ENCODE results near the gene FSTL4. TPM values are rescaled to one million over a fixed set of nuclear protein-coding genes. Genes with fewer than 3 reads are reported as not detected.

The FSTL4 gene
- polyA plus RNA-seq, 1 donor from 2014 or later, result 0.57 TPM

DNA sequence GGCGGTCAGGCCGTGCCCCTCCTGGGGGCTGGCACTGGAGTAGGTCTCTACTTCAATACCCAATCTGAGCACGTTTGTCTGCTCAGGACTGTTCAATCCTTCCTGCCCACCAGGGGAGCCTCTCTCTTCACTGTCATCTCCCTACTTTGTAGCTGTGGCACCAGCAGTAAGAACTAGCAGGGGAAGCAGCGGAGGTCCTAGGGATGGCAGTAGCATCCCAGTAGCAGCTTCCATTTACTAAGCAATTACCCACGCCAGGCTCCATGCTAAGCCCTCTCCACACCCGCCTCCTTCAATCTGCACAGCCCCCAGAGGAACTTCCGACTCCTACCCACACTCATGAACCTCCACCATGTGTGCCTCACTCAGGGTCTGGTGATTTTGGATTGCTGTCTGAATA, 31.7 kb downstream of the FSTL4 start:
- Histone ChIP-seq H3K36me3 (ENCODE audit: insufficient read depth, low read length) (no peaks in the 10 kb centered on the region), H3F3A (ENCODE audit: insufficient read depth, low read length, poor library complexity, severe bottlenecking) (no peaks in the 10 kb centered on the region), H3K9me2 (ENCODE audit: insufficient read depth, low read length) (no peaks in the 10 kb centered on the region), H3K27me3 (ENCODE audit: insufficient read depth, low read depth, low read length) (no peaks in the 10 kb centered on the region), H3K4me2 (ENCODE audit: low read length) (no peak overlapping the region), H4K20me1 (ENCODE audit: insufficient read depth) (no peaks in the 10 kb centered on the region), H3K9me3 (ENCODE audit: low read length) (no peaks in the 10 kb centered on the region), H3K9ac (ENCODE audit: low read length) (no peak overlapping the region), H3K79me2 (replicated peaks; ENCODE audit: insufficient read depth, low read length) (no peaks in the 10 kb centered on the region), H3K27ac (ENCODE audit: low read length) (no peak overlapping the region), H2AFZ (ENCODE audit: low read depth, low read length) (no peak overlapping the region), H3K4me3 (ENCODE audit: low read length) (no peak overlapping the region)
- no peak for TF ChIP-seq TAF1 (IDR thresholded peaks at IDR 0.05; ENCODE audit: low read depth)
- TF ChIP-seq, protein P1, sequence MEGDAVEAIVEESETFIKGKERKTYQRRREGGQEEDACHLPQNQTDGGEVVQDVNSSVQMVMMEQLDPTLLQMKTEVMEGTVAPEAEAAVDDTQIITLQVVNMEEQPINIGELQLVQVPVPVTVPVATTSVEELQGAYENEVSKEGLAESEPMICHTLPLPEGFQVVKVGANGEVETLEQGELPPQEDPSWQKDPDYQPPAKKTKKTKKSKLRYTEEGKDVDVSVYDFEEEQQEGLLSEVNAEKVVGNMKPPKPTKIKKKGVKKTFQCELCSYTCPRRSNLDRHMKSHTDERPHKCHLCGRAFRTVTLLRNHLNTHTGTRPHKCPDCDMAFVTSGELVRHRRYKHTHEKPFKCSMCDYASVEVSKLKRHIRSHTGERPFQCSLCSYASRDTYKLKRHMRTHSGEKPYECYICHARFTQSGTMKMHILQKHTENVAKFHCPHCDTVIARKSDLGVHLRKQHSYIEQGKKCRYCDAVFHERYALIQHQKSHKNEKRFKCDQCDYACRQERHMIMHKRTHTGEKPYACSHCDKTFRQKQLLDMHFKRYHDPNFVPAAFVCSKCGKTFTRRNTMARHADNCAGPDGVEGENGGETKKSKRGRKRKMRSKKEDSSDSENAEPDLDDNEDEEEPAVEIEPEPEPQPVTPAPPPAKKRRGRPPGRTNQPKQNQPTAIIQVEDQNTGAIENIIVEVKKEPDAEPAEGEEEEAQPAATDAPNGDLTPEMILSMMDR (IDR thresholded peaks at IDR 0.05; ENCODE audit: poor library complexity, severe bottlenecking), result no peak
- no peak for TF ChIP-seq EZH2 (IDR thresholded peaks at IDR 0.05; ENCODE audit: borderline replicate concordance, insufficient read depth, low read length, poor library complexity, severe bottlenecking)
- no peak for TF ChIP-seq SMC3 (conservative IDR thresholded peaks at IDR 0.05; ENCODE audit: poor library complexity)
- TF ChIP-seq MXI1 (conservative IDR thresholded peaks at IDR 0.05; ENCODE audit: poor library complexity, severe bottlenecking), result no peak
- no peak for TF ChIP-seq REST (IDR thresholded peaks at IDR 0.05; ENCODE audit: borderline replicate concordance)
- TF ChIP-seq EP300 (conservative IDR thresholded peaks at IDR 0.05; ENCODE audit: poor library complexity, severe bottlenecking), result no peak
- TF ChIP-seq RAD21 (conservative IDR thresholded peaks at IDR 0.05), result no peak
- TF ChIP-seq POLR2AphosphoS5 (IDR thresholded peaks at IDR 0.05), result no peak

- no peak for TF ChIP-seq REST (IDR thresholded peaks at IDR 0.05; ENCODE audit: borderline replicate concordance)
- no peak for TF ChIP-seq TAF1 (IDR thresholded peaks at IDR 0.05; ENCODE audit: low read depth)
- TF ChIP-seq POLR2AphosphoS5 (IDR thresholded peaks at IDR 0.05), result no peak
- no peak for TF ChIP-seq RAD21 (conservative IDR thresholded peaks at IDR 0.05)
- TF ChIP-seq SMC3 (conservative IDR thresholded peaks at IDR 0.05; ENCODE audit: poor library complexity), result no peak
- TF ChIP-seq EP300 (conservative IDR thresholded peaks at IDR 0.05; ENCODE audit: poor library complexity, severe bottlenecking), result no peak
- TF ChIP-seq, protein P1 (IDR thresholded peaks at IDR 0.05; ENCODE audit: poor library complexity, severe bottlenecking), result no peak
- TF ChIP-seq EZH2 (IDR thresholded peaks at IDR 0.05; ENCODE audit: borderline replicate concordance, insufficient read depth, low read length, poor library complexity, severe bottlenecking), result no peak
- TF ChIP-seq MXI1 (conservative IDR thresholded peaks at IDR 0.05; ENCODE audit: poor library complexity, severe bottlenecking), result no peak
- Histone ChIP-seq H3K79me2 (replicated peaks; ENCODE audit: insufficient read depth, low read length) (no peaks in the 10 kb centered on the region), H3K9me2 (ENCODE audit: insufficient read depth, low read length) (no peaks in the 10 kb centered on the region), H3K4me2 (ENCODE audit: low read length) (no peak overlapping the region), H3K27ac (ENCODE audit: low read length) (no peak overlapping the region), H3K4me3 (ENCODE audit: low read length) (no peak overlapping the region), H4K20me1 (ENCODE audit: insufficient read depth) (no peaks in the 10 kb centered on the region), H3F3A (ENCODE audit: insufficient read depth, low read length, poor library complexity, severe bottlenecking) (no peaks in the 10 kb centered on the region), H3K36me3 (ENCODE audit: insufficient read depth, low read length) (no peaks in the 10 kb centered on the region), H3K9me3 (ENCODE audit: low read length) (no peaks in the 10 kb centered on the region), H2AFZ (ENCODE audit: low read depth, low read length) (no peak overlapping the region), H3K9ac (ENCODE audit: low read length) (no peak overlapping the region), H3K27me3 (ENCODE audit: insufficient read depth, low read depth, low read length) (no peaks in the 10 kb centered on the region)
Observed at GRCh38 chr5:133579766-133580165, 32.6 kb downstream of the FSTL4 start.

Data from neural cell (in vitro differentiated cells).